ENCODE data around the gene AKAP1. TPM values are rescaled to one million over a fixed set of nuclear protein-coding genes. Genes with fewer than 3 reads are reported as not detected.

The AKAP1 gene
- total RNA-seq, 4 donors from 2014 or later, result 78.6 to 154 (median 95.4) TPM

DNA sequence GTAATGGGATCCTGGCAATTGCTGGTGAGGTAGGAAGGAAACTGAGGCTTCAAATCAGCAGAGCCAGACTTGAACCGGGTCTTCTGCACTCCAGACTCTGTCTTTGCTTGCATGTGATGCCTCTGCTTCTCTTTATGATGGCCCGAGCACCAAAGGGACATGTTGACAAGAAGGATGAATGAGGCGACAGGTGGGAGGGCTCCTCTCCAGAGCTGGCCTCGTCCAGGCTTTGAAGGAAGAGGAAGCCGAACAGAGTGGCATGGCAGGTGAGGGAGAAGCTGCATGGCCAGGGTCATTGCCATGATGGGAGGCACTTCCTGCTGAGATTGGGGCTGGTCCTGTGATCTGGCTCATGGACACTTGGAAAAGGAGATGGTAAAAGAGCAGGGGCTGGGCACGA, 40.8 kb downstream of the AKAP1 start:
- Histone ChIP-seq H3K27ac (no peak overlapping the region), H3K4me1 (peaks cover 0 to 12% (median 0%) of the 10 kb centered on the region in 3 donors), H3K27me3 (no peaks in the 10 kb centered on the region), H3K9me3 (no peaks in the 10 kb centered on the region), H3K36me3 (peaks cover 0 to 55% of the 10 kb centered on the region in 2 donors), H3K4me3 (no peak overlapping the region)
- 83 to 84% methylated on average over 4 to 6 of the region's 6 CpGs for WGBS, 2 donors (ENCODE audit: low coverage in 1 of 2)
- TF ChIP-seq, protein P1, sequence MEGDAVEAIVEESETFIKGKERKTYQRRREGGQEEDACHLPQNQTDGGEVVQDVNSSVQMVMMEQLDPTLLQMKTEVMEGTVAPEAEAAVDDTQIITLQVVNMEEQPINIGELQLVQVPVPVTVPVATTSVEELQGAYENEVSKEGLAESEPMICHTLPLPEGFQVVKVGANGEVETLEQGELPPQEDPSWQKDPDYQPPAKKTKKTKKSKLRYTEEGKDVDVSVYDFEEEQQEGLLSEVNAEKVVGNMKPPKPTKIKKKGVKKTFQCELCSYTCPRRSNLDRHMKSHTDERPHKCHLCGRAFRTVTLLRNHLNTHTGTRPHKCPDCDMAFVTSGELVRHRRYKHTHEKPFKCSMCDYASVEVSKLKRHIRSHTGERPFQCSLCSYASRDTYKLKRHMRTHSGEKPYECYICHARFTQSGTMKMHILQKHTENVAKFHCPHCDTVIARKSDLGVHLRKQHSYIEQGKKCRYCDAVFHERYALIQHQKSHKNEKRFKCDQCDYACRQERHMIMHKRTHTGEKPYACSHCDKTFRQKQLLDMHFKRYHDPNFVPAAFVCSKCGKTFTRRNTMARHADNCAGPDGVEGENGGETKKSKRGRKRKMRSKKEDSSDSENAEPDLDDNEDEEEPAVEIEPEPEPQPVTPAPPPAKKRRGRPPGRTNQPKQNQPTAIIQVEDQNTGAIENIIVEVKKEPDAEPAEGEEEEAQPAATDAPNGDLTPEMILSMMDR (IDR thresholded peaks at IDR 0.05), result no peak
- no peak for ATAC-seq

DNA sequence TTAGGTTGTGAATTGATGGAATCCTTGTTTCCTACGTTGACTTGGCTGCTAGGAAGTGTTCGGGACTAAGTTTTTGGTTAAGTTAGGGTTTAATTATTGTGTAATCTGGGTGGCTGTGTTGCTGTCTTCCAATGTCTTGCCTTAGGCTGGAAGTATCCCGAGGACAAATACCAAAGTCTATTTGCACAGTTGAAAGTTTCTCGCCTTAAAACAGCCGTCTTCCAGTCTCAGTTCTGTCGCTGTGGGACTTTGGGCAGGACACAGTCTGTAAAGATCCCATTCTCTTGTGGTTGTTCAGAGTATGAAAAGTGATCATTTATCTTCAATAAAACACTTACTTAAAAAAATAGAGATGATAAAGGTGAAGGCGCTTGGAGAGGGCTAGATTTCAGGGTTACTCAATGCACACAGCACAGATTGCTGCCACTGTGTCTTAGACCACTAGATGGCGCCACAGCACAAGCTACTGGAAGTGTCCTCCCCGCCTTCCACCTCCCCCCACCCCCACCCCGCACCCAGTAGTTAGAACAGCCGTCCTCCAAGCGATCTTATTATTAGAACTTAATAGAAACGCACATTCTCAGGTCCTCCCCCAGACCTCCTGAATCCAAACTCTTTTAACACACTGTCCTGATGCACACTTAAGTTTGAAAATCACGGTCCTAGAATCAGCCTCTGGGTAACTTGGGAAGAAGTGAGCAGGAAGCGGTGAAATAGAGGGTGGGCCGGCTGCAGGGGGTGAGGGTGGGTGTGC, 45.8 kb downstream of the AKAP1 start:
- Histone ChIP-seq H3K4me3 (peak overlapping the region in 1 of 2 donors; percentile 18), H3K27ac (no peak overlapping the region), H3K4me1 (peaks cover 0 to 7% (median 0%) of the 10 kb centered on the region in 3 donors), H3K36me3 (peaks cover 0 to 5% of the 10 kb centered on the region in 2 donors), H3K9me3 (no peaks in the 10 kb centered on the region), H3K27me3 (no peaks in the 10 kb centered on the region)
- WGBS, 2 donors (ENCODE audit: low coverage in 1 of 2), result 37 to 40% methylated on average over 10 of the region's 16 CpGs
- peak; percentile 91 for ATAC-seq
- TF ChIP-seq POLR2AphosphoS5 (IDR thresholded peaks at IDR 0.05), result no peak
- TF ChIP-seq, protein P1 (IDR thresholded peaks at IDR 0.05), result peak; percentile 68 to 91 (median 83)
- no peak for TF ChIP-seq EP300 (IDR thresholded peaks at IDR 0.05)
- TF ChIP-seq POLR2A (IDR thresholded peaks at IDR 0.05), result no peak

DNA sequence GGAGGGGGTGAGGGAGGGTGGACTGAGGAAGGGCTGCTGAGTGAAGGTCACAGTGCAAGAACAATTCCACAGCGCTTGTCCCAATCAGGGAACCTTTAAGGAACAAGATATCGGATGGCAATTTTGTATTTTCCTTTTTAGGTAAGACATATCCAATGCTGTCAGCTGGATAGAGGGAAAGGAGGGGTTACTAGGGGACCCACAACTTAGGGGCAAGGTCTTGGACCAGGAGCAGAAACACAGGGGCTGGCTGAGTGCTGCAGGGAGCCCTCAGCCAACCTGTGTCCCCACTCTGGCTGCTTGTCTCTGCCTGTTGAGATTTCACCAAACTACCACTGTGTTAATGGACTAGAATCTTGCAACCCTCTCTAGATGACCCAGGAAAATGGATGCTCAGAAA, 47.6 kb downstream of the AKAP1 start:
- WGBS, 2 donors (ENCODE audit: low coverage in 1 of 2), result 65% methylated on average over 2 of the region's 2 CpGs; no CpG with 5 or more reads in 1 of the 2 donors
- no peaks in the 10 kb centered on the region for H3K27me3 ChIP-seq

DNA sequence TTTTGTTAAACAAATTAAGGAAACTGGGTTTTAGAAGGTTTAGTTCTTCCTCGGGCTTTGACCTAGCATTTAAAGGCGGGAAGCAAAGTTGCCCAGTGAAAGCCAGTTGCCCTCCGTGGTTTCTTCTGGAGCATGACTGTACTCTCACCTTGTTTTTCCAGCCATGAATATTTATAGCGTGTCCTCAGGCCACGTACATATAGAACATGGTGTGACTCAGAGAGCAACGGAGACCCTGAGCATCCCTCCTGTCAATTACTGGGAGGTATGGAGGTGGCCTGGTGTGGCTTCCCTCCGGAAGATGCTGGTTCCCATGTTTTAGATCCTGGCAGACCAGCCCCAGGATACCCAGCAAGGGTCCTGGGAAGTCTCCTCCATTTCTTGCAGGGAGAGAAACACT, 48.4 kb downstream of the AKAP1 start:
- ATAC-seq, result no peak
- no peak overlapping the region for H3K4me3 ChIP-seq
- TF ChIP-seq EP300 (IDR thresholded peaks at IDR 0.05), result no peak
- no peak for TF ChIP-seq POLR2AphosphoS5 (IDR thresholded peaks at IDR 0.05)
- TF ChIP-seq, protein P1 (IDR thresholded peaks at IDR 0.05), result no peak
- no peak for TF ChIP-seq POLR2A (IDR thresholded peaks at IDR 0.05)
- peaks cover 0 to 7% (median 0%) of the 10 kb centered on the region in 3 donors for H3K4me1 ChIP-seq
- WGBS, 2 donors (ENCODE audit: low coverage in 1 of 2), result 87 to 91% methylated on average over 3 to 7 of the region's 7 CpGs
- no peak overlapping the region for H3K27ac ChIP-seq
- no peaks in the 10 kb centered on the region for H3K36me3 ChIP-seq
- no peaks in the 10 kb centered on the region for H3K9me3 ChIP-seq
- no peaks in the 10 kb centered on the region for H3K27me3 ChIP-seq

More for the DNA sequence above, 47.6 kb downstream of the AKAP1 start:
- no peak overlapping the region for H3K27ac ChIP-seq
- H3K4me1 ChIP-seq, result peaks cover 0 to 7% (median 0%) of the 10 kb centered on the region in 3 donors
- H3K4me3 ChIP-seq, result no peak overlapping the region
- no peaks in the 10 kb centered on the region for H3K9me3 ChIP-seq
- H3K36me3 ChIP-seq, result no peaks in the 10 kb centered on the region
- TF ChIP-seq EP300 (IDR thresholded peaks at IDR 0.05) (no peak), POLR2AphosphoS5 (IDR thresholded peaks at IDR 0.05) (no peak), POLR2A (IDR thresholded peaks at IDR 0.05) (no peak)
- TF ChIP-seq, protein P1 (IDR thresholded peaks at IDR 0.05), result no peak
- ATAC-seq, result no peak

Data from gastroesophageal sphincter (tissue), 4 donors.